ENCODE measurements around the gene KCNJ9.
"Not testable (repeated sequence)": the region's sequence is repeated elsewhere in the genome, so short reads cannot be mapped to it uniquely, and the experiment has no call there.

KCNJ9 gene

GRCh38 chr1:160081261-160081936 is at the start of gene KCNJ9:
TSS of gene KCNJ9 (plus strand) at chr1:160081538. CDS start at chr1:160084031, 2,493 bp downstream.
- FAIRE-seq = no peak

- FAIRE-seq = no peak
Observed at GRCh38 chr1:160032165-160032820, 49.0 kb upstream of the KCNJ9 start.

GRCh38 chr1:160040476-160040875 is 40.9 kb upstream of the KCNJ9 start:
- FAIRE-seq = no peak

GRCh38 chr1:160043543-160043942 is 37.8 kb upstream of the KCNJ9 start:
- FAIRE-seq = no peak

- no peak for FAIRE-seq
Observed at GRCh38 chr1:160045653-160046052, 35.7 kb upstream of the KCNJ9 start.

- FAIRE-seq = no peak
Observed at GRCh38 chr1:160046494-160047110, 34.7 kb upstream of the KCNJ9 start.

GRCh38 chr1:160047111-160047991 is 34.0 kb upstream of the KCNJ9 start:
- no peak for FAIRE-seq

- FAIRE-seq = no peak
Observed at GRCh38 chr1:160048335-160048734, 33.0 kb upstream of the KCNJ9 start.

- FAIRE-seq = no peak
Observed at GRCh38 chr1:160049101-160049500, 32.2 kb upstream of the KCNJ9 start.

GRCh38 chr1:160050182-160050581 is 31.2 kb upstream of the KCNJ9 start:
- FAIRE-seq = not testable (repeated sequence)

- no peak for FAIRE-seq
Observed at GRCh38 chr1:160050619-160051018, 30.7 kb upstream of the KCNJ9 start.

- no peak for FAIRE-seq
Observed at GRCh38 chr1:160052936-160053335, 28.4 kb upstream of the KCNJ9 start.

- FAIRE-seq = no peak
Observed at GRCh38 chr1:160053548-160054365, 27.6 kb upstream of the KCNJ9 start.

- FAIRE-seq = no peak
Observed at GRCh38 chr1:160056648-160057169, 24.6 kb upstream of the KCNJ9 start.

GRCh38 chr1:160058087-160058486 is 23.3 kb upstream of the KCNJ9 start:
- FAIRE-seq = no peak

- no peak for FAIRE-seq
Observed at GRCh38 chr1:160061369-160062229, 19.7 kb upstream of the KCNJ9 start.

GRCh38 chr1:160062230-160062532 is 19.2 kb upstream of the KCNJ9 start:
- FAIRE-seq = no peak

GRCh38 chr1:160063176-160063575 is 18.2 kb upstream of the KCNJ9 start:
- FAIRE-seq = no peak

GRCh38 chr1:160064164-160064563 is 17.2 kb upstream of the KCNJ9 start:
- FAIRE-seq = no peak

- no peak for FAIRE-seq
Observed at GRCh38 chr1:160064746-160065145, 16.6 kb upstream of the KCNJ9 start.
